Measurements from ENCODE around the gene PITPNM3. TPM values are rescaled to one million over a fixed set of nuclear protein-coding genes. Genes with fewer than 3 reads are reported as not detected.

The PITPNM3 gene
- polyA plus RNA-seq, 1 donor from 2014 or later: 3.0 TPM

DNA sequence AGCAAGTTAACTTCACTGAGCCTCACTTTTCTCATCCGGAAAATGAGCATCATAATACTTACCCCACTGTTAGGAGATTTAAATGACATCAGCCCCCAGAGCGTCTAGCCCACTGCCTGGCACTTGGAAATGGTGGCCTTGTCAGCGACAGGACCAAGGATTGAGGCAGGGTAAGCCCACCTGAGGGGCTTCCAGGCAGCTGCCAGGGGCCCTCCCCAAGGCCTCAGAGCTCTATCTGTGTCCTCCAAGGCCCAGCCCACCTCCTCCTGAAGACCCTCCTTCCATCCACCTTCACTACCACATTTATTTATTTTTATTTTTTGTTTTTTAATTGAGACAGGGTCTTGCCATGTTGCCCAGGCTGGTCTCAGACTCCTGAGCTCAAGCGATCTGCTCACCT lies 13.8 kb downstream of the PITPNM3 start:
- no peak overlapping the region for H3K27ac ChIP-seq (ENCODE audit: low read length)
- H3K36me3 ChIP-seq (ENCODE audit: insufficient read depth, low read length): no peaks in the 10 kb centered on the region

GRCh38 chr17:6541886-6542285 lies 14.5 kb downstream of the PITPNM3 start:
- Histone ChIP-seq H3K36me3 (ENCODE audit: insufficient read depth, low read length) (no peaks in the 10 kb centered on the region), H3K27me3 (ENCODE audit: insufficient read depth, low read depth, low read length) (no peaks in the 10 kb centered on the region), H3K27ac (ENCODE audit: low read length) (no peak overlapping the region), H2AFZ (ENCODE audit: low read depth, low read length) (no peak overlapping the region), H3K4me3 (ENCODE audit: low read length) (no peak overlapping the region), H3K9me2 (ENCODE audit: insufficient read depth, low read length) (no peaks in the 10 kb centered on the region), H3K4me2 (ENCODE audit: low read length) (no peak overlapping the region), H4K20me1 (ENCODE audit: insufficient read depth) (no peaks in the 10 kb centered on the region), H3F3A (ENCODE audit: insufficient read depth, low read length, poor library complexity, severe bottlenecking) (no peaks in the 10 kb centered on the region), H3K9me3 (ENCODE audit: low read length) (no peaks in the 10 kb centered on the region), H3K9ac (ENCODE audit: low read length) (no peak overlapping the region), H3K79me2 (replicated peaks; ENCODE audit: insufficient read depth, low read length) (no peaks in the 10 kb centered on the region)
- TF ChIP-seq EZH2 (IDR thresholded peaks at IDR 0.05; ENCODE audit: borderline replicate concordance, insufficient read depth, low read length, poor library complexity, severe bottlenecking) (no peak), RAD21 (conservative IDR thresholded peaks at IDR 0.05) (no peak), MXI1 (conservative IDR thresholded peaks at IDR 0.05; ENCODE audit: poor library complexity, severe bottlenecking) (no peak), EP300 (conservative IDR thresholded peaks at IDR 0.05; ENCODE audit: poor library complexity, severe bottlenecking) (no peak), SMC3 (conservative IDR thresholded peaks at IDR 0.05; ENCODE audit: poor library complexity) (no peak), TAF1 (IDR thresholded peaks at IDR 0.05; ENCODE audit: low read depth) (no peak), POLR2AphosphoS5 (IDR thresholded peaks at IDR 0.05) (no peak), REST (IDR thresholded peaks at IDR 0.05; ENCODE audit: borderline replicate concordance) (no peak)
- TF ChIP-seq, protein P1, sequence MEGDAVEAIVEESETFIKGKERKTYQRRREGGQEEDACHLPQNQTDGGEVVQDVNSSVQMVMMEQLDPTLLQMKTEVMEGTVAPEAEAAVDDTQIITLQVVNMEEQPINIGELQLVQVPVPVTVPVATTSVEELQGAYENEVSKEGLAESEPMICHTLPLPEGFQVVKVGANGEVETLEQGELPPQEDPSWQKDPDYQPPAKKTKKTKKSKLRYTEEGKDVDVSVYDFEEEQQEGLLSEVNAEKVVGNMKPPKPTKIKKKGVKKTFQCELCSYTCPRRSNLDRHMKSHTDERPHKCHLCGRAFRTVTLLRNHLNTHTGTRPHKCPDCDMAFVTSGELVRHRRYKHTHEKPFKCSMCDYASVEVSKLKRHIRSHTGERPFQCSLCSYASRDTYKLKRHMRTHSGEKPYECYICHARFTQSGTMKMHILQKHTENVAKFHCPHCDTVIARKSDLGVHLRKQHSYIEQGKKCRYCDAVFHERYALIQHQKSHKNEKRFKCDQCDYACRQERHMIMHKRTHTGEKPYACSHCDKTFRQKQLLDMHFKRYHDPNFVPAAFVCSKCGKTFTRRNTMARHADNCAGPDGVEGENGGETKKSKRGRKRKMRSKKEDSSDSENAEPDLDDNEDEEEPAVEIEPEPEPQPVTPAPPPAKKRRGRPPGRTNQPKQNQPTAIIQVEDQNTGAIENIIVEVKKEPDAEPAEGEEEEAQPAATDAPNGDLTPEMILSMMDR (IDR thresholded peaks at IDR 0.05; ENCODE audit: poor library complexity, severe bottlenecking): no peak

More for the DNA sequence above, 13.8 kb downstream of the PITPNM3 start:
- Histone ChIP-seq H3K27me3 (ENCODE audit: insufficient read depth, low read depth, low read length) (no peaks in the 10 kb centered on the region), H3K4me2 (ENCODE audit: low read length) (no peak overlapping the region), H3K79me2 (replicated peaks; ENCODE audit: insufficient read depth, low read length) (no peaks in the 10 kb centered on the region), H3F3A (ENCODE audit: insufficient read depth, low read length, poor library complexity, severe bottlenecking) (no peaks in the 10 kb centered on the region), H2AFZ (ENCODE audit: low read depth, low read length) (no peak overlapping the region), H4K20me1 (ENCODE audit: insufficient read depth) (no peaks in the 10 kb centered on the region), H3K9me2 (ENCODE audit: insufficient read depth, low read length) (no peaks in the 10 kb centered on the region), H3K4me3 (ENCODE audit: low read length) (no peak overlapping the region), H3K9ac (ENCODE audit: low read length) (no peak overlapping the region), H3K9me3 (ENCODE audit: low read length) (no peaks in the 10 kb centered on the region)
- TF ChIP-seq POLR2AphosphoS5 (IDR thresholded peaks at IDR 0.05) (no peak), MXI1 (conservative IDR thresholded peaks at IDR 0.05; ENCODE audit: poor library complexity, severe bottlenecking) (no peak), TAF1 (IDR thresholded peaks at IDR 0.05; ENCODE audit: low read depth) (no peak), EP300 (conservative IDR thresholded peaks at IDR 0.05; ENCODE audit: poor library complexity, severe bottlenecking) (no peak), SMC3 (conservative IDR thresholded peaks at IDR 0.05; ENCODE audit: poor library complexity) (no peak)
- TF ChIP-seq, protein P1 (IDR thresholded peaks at IDR 0.05; ENCODE audit: poor library complexity, severe bottlenecking): no peak
